Measurements from ENCODE around the gene NTHL1. TPM values are rescaled to one million over a fixed set of nuclear protein-coding genes. Genes with fewer than 3 reads are reported as not detected.

NTHL1 gene
- total and polyA plus RNA-seq, 2 of the 8 experiments (the other 6 are each of a cell fraction or from before 2014, with no cell fraction given), result 70.9 to 150 TPM

DNA sequence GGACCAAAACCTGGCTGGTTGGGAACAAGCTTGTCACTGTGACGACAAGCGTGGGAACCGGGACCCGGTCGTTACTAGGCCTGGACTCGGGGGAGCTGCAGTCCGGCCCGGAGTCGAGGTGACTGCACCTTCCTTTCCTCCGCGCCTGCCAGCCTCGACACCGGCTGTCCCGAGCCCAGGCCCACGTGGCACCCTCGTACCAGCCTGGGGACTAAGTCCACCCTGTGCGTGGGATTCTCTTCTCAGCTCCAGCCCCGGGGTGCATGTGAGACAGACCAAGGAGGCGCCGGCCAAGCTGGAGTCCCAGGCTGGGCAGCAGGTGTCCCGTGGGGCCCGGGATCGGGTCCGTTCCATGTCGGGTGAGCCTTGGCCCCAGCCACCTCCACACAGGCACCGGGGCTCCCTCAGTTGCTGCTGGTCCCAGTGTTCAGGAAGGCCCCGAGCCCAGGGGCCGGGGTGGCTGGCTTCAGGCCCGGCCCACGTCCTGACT, 31.7 kb upstream of the NTHL1 start:
- no peaks in the 10 kb centered on the region for H3K23me2 ChIP-seq (ENCODE audit: low read depth, low read length)
- TF ChIP-seq, protein P1, sequence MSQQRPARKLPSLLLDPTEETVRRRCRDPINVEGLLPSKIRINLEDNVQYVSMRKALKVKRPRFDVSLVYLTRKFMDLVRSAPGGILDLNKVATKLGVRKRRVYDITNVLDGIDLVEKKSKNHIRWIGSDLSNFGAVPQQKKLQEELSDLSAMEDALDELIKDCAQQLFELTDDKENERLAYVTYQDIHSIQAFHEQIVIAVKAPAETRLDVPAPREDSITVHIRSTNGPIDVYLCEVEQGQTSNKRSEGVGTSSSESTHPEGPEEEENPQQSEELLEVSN (IDR thresholded peaks at IDR 0.05), result no peak
- TF ChIP-seq RBBP5 (IDR thresholded peaks at IDR 0.05; ENCODE audit: borderline replicate concordance, low read depth, low read length) (no peak), GABPA (IDR thresholded peaks at IDR 0.05; ENCODE audit: borderline replicate concordance, insufficient read depth, low read length) (no peak), KDM4A (IDR thresholded peaks at IDR 0.05; ENCODE audit: low read depth, low read length, severe bottlenecking) (no peak), TEAD4 (IDR thresholded peaks at IDR 0.05; ENCODE audit: low read depth, low read length) (no peak), POLR2A (IDR thresholded peaks at IDR 0.05; ENCODE audit: control extremely low read depth in 1 of 2, low read depth in 2 of 2, low read length in 2 of 2) (no peak), SP2 (IDR thresholded peaks at IDR 0.05; ENCODE audit: low read length) (no peak), NANOG (IDR thresholded peaks at IDR 0.05; ENCODE audit: insufficient read depth, low read depth, low read length, poor library complexity, severe bottlenecking) (no peak), PHF8 (conservative IDR thresholded peaks at IDR 0.05; ENCODE audit: low read depth, low read length) (no peak), SUZ12 (IDR thresholded peaks at IDR 0.05; ENCODE audit: low read length) (no peak), EP300 (IDR thresholded peaks at IDR 0.05; ENCODE audit: borderline replicate concordance in 1 of 2, low read depth in 2 of 2, low read length in 2 of 2) (no peak), JUN (IDR thresholded peaks at IDR 0.05; ENCODE audit: low read depth, low read length) (no peak), BRCA1 (IDR thresholded peaks at IDR 0.05; ENCODE audit: low read depth, low read length) (no peak)

More for the DNA sequence above, 31.7 kb upstream of the NTHL1 start:
- H2BK12ac ChIP-seq (ENCODE audit: low read depth, low read length), result no peak overlapping the region
- H4K91ac ChIP-seq (replicated peaks; ENCODE audit: insufficient read length, low read length), result no peak overlapping the region
- no peak overlapping the region for H2BK15ac ChIP-seq (ENCODE audit: low read length)
- H2AK5ac ChIP-seq (ENCODE audit: low read depth, low read length), result no peak overlapping the region
- no peak overlapping the region for H3K4me3 ChIP-seq (ENCODE audit: extremely low read depth in 1 of 4, insufficient read depth in 2 of 4, low read depth in 3 of 4, low read length in 4 of 4)
- POLR2A ChIA-PET (ENCODE audit: partially characterized antibody), result interaction anchor here (0.7 to 8.8 kb wide), 8 partner anchors 12 to 133 kb away, joined by 3 to 50 read pairs (median 4); partner anchors contain the start of genes RPS2 and TBL3
- 94% methylated on average over 30 of the region's 30 CpGs; no CpG with 5 or more reads in 1 of the 2 experiments for WGBS, 2 experiments (ENCODE audit: extremely low coverage in 1 of 2, insufficient coverage in 1 of 2, insufficient read length in 1 of 2, insufficient replicate concordance in 2 of 2, low coverage in 1 of 2, low lambda C conversion rate in 2 of 2, missing lambda C conversion rate in 1 of 2)
- H3K27ac ChIP-seq (ENCODE audit: low read depth, low read length), result no peak overlapping the region
- H3K79me1 ChIP-seq (ENCODE audit: low read depth, low read length), result no peaks in the 10 kb centered on the region
- no peak overlapping the region for H3K14ac ChIP-seq (ENCODE audit: insufficient read length)
- no peaks in the 10 kb centered on the region for H3K27me3 ChIP-seq (replicated peaks in 1 of 4; ENCODE audit: control insufficient read depth in 3 of 4, extremely low read depth in 1 of 4, insufficient read depth in 3 of 4, low read length in 3 of 4)
- H3K36me3 ChIP-seq (ENCODE audit: control insufficient read depth in 2 of 4, insufficient read depth in 4 of 4, low read length in 3 of 4), result peaks cover 0 to 23% (median 2%) of the 10 kb centered on the region in 4 experiments; a peak in 5 of 8 replicates
- H3K23ac ChIP-seq (ENCODE audit: insufficient read length), result no peak overlapping the region
- no peak for DNase-seq (ENCODE audit: low read depth in 1 of 2, low spot score in 2 of 2)
- no peak overlapping the region for H3K18ac ChIP-seq (ENCODE audit: extremely low read depth, low read length)
- no peak overlapping the region for H4K8ac ChIP-seq (ENCODE audit: extremely low read depth, insufficient read depth, low read length)
- CTCF ChIA-PET (ENCODE audit: partially characterized antibody), result interaction anchor here (0.9 to 4.4 kb wide), 7 partner anchors 12 to 74 kb away, joined by 3 to 25 read pairs (median 6); partner anchors contain the start of genes NTHL1 and TSC2
- H2AFZ ChIP-seq (ENCODE audit: low read length), result no peak overlapping the region
- no peak overlapping the region for H3K4me2 ChIP-seq (ENCODE audit: insufficient read depth in 1 of 2, low read depth in 2 of 2, low read length in 2 of 2)
- no peak overlapping the region for H2BK5ac ChIP-seq (ENCODE audit: low read depth, low read length)
- H4K5ac ChIP-seq (ENCODE audit: insufficient read length, low read depth, low read length), result no peak overlapping the region
- no peaks in the 10 kb centered on the region for H3K79me2 ChIP-seq (ENCODE audit: control insufficient read depth in 1 of 2, insufficient read depth in 2 of 2, low read length in 2 of 2)
- H2BK20ac ChIP-seq (ENCODE audit: low read length), result no peak overlapping the region
- no peaks in the 10 kb centered on the region for H3K4me1 ChIP-seq (replicated peaks in 1 of 4; ENCODE audit: control insufficient read depth in 3 of 4, insufficient read depth in 4 of 4, low read length in 3 of 4)
- no peak overlapping the region; a peak in 1 of 7 replicates for H3K9ac ChIP-seq (replicated peaks in 1 of 4; ENCODE audit: extremely low read depth in 1 of 4, low read depth in 3 of 4, low read length in 3 of 4)
- no peaks in the 10 kb centered on the region for H3K9me3 ChIP-seq (ENCODE audit: insufficient read depth in 2 of 2, low read depth in 1 of 2, low read length in 1 of 2)
- no peak for FAIRE-seq
- H2BK120ac ChIP-seq (replicated peaks; ENCODE audit: low read depth, low read length), result no peak overlapping the region
- no peak overlapping the region for H3K4ac ChIP-seq (replicated peaks; ENCODE audit: insufficient read length, low read depth, low read length)
- H4K20me1 ChIP-seq (replicated peaks in 1 of 2; ENCODE audit: control insufficient read depth in 1 of 2, insufficient read depth in 2 of 2, low read length in 2 of 2), result peaks cover 4 to 5% of the 10 kb centered on the region in 2 experiments
- H3K56ac ChIP-seq (replicated peaks; ENCODE audit: insufficient read length, low read depth, low read length), result no peak overlapping the region

Measured in H1 (cell line).